GM19467 (cell line): ENCODE measurements around the gene HGS.

Experiments used
- ATAC-seq: cut with Tn5 transposase; IDR thresholded peaks from one replicate; pipeline ENCODE4 v1.9.1; 2021; ENCODE audit warnings: mild to moderate bottlenecking, moderate library complexity; ENCODE audit not compliant: unreplicated experiment

HGS gene

GRCh38 chr17:81683208-81683583 is 615 bp upstream of the HGS start:
- peak; percentile 1 for ATAC-seq

- peak; percentile 3 for ATAC-seq
These were observed 666 bp downstream of the HGS start for GRCh38 chr17:81684442-81684911.

GRCh38 chr17:81685108-81685507 is 1.3 kb downstream of the HGS start:
- no peak for ATAC-seq

- no peak for ATAC-seq
These were observed 2.8 kb downstream of the HGS start for GRCh38 chr17:81686614-81687013.

- ATAC-seq, result no peak
These were observed 4.1 kb downstream of the HGS start for GRCh38 chr17:81687770-81688541.

- ATAC-seq, result no peak
These were observed 4.8 kb downstream of the HGS start for GRCh38 chr17:81688616-81689015.

GRCh38 chr17:81690066-81690465 is 6.3 kb downstream of the HGS start:
- ATAC-seq, result no peak

- ATAC-seq, result no peak
These were observed 6.7 kb downstream of the HGS start for GRCh38 chr17:81690549-81690948.

GRCh38 chr17:81691196-81691595 is 7.4 kb downstream of the HGS start:
- ATAC-seq, result no peak

- no peak for ATAC-seq
These were observed 7.8 kb downstream of the HGS start for GRCh38 chr17:81691608-81692007.

GRCh38 chr17:81693509-81694210 is 9.8 kb downstream of the HGS start:
- ATAC-seq, result no peak

- no peak for ATAC-seq
These were observed 11.0 kb downstream of the HGS start for GRCh38 chr17:81694810-81695209.

- no peak for ATAC-seq
These were observed 11.4 kb downstream of the HGS start for GRCh38 chr17:81695211-81695610.

GRCh38 chr17:81695801-81696200 is 12.0 kb downstream of the HGS start:
- no peak for ATAC-seq

- ATAC-seq, result no peak
These were observed 12.6 kb downstream of the HGS start for GRCh38 chr17:81696218-81696941.

GRCh38 chr17:81697261-81698044 is 13.6 kb downstream of the HGS start:
- ATAC-seq, result no peak

- ATAC-seq, result no peak
These were observed 16.8 kb downstream of the HGS start for GRCh38 chr17:81700353-81701287.

- no peak for ATAC-seq
These were observed 17.7 kb downstream of the HGS start for GRCh38 chr17:81701288-81702071.
